NCI-H2107 treated with DMSO at 0.1 percent for 48 hours (cell line): ENCODE results near the gene LUZP2.

Experiments used
- DNase-seq: peaks from one replicate; lab custom pipeline; 2025; ENCODE audit not compliant: unreplicated experiment; lab: John Stamatoyannopoulos, UW

LUZP2 gene

GRCh38 chr11:24560324-24560723, 63.5 kb downstream of the LUZP2 start:
- DNase-seq: no peak

- no peak for DNase-seq
Observed at GRCh38 chr11:24567380-24567779, 70.5 kb downstream of the LUZP2 start.

- no peak for DNase-seq
Observed at GRCh38 chr11:24572376-24572775, 75.5 kb downstream of the LUZP2 start.

GRCh38 chr11:24574461-24574860, 77.6 kb downstream of the LUZP2 start:
- no peak for DNase-seq

GRCh38 chr11:24575392-24575791, 78.5 kb downstream of the LUZP2 start:
- DNase-seq: no peak

- no peak for DNase-seq
Observed at GRCh38 chr11:24585192-24585591, 88.3 kb downstream of the LUZP2 start.

GRCh38 chr11:24587635-24588034, 90.8 kb downstream of the LUZP2 start:
- DNase-seq: no peak

- no peak for DNase-seq
Observed at GRCh38 chr11:24588081-24588480, 91.2 kb downstream of the LUZP2 start.

- DNase-seq: no peak
Observed at GRCh38 chr11:24589064-24589463, 92.2 kb downstream of the LUZP2 start.

- DNase-seq: no peak
Observed at GRCh38 chr11:24591283-24591682, 94.4 kb downstream of the LUZP2 start.

- no peak for DNase-seq
Observed at GRCh38 chr11:24592360-24592759, 95.5 kb downstream of the LUZP2 start.

- DNase-seq: no peak
Observed at GRCh38 chr11:24593332-24593731, 96.5 kb downstream of the LUZP2 start.

- DNase-seq: no peak
Observed at GRCh38 chr11:24594401-24594800, 97.5 kb downstream of the LUZP2 start.

GRCh38 chr11:24598641-24599040, 101.8 kb downstream of the LUZP2 start:
- no peak for DNase-seq

- DNase-seq: no peak
Observed at GRCh38 chr11:24609192-24610119, 112.6 kb downstream of the LUZP2 start.

- no peak for DNase-seq
Observed at GRCh38 chr11:24615451-24616160, 118.8 kb downstream of the LUZP2 start.

- no peak for DNase-seq
Observed at GRCh38 chr11:24617856-24618255, 121.0 kb downstream of the LUZP2 start.

- DNase-seq: no peak
Observed at GRCh38 chr11:24619900-24620299, 123.0 kb downstream of the LUZP2 start.

- no peak for DNase-seq
Observed at GRCh38 chr11:24622262-24622661, 125.4 kb downstream of the LUZP2 start.

- DNase-seq: no peak
Observed at GRCh38 chr11:24623121-24623520, 126.3 kb downstream of the LUZP2 start.

GRCh38 chr11:24624432-24624831, 127.6 kb downstream of the LUZP2 start:
- no peak for DNase-seq

- DNase-seq: no peak
Observed at GRCh38 chr11:24625975-24626374, 129.1 kb downstream of the LUZP2 start.
